Measurements from ENCODE around the gene PLCL2.

DNA sequence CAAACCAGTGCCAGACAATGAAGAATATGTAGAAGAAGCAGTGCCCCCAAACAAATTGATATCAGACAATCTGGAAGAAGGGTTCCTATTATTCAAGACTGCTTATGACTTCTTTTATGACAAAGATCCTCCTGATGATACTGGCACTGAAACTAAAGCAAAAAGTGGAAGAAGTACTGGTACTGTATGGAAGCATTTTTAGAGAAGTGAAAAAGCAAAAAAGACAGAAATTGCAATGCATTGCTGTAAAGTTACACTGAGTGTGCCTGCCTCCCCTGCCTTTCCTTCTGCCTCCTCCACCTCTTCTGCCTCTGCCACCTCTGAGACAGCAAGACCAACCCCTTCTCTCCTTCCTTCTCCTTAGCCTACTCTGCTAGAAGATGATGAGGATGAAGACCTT is 167.6 kb downstream of the PLCL2 start:
- TF ChIP-seq, protein P1, sequence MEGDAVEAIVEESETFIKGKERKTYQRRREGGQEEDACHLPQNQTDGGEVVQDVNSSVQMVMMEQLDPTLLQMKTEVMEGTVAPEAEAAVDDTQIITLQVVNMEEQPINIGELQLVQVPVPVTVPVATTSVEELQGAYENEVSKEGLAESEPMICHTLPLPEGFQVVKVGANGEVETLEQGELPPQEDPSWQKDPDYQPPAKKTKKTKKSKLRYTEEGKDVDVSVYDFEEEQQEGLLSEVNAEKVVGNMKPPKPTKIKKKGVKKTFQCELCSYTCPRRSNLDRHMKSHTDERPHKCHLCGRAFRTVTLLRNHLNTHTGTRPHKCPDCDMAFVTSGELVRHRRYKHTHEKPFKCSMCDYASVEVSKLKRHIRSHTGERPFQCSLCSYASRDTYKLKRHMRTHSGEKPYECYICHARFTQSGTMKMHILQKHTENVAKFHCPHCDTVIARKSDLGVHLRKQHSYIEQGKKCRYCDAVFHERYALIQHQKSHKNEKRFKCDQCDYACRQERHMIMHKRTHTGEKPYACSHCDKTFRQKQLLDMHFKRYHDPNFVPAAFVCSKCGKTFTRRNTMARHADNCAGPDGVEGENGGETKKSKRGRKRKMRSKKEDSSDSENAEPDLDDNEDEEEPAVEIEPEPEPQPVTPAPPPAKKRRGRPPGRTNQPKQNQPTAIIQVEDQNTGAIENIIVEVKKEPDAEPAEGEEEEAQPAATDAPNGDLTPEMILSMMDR (IDR thresholded peaks at IDR 0.05): no peak
- TF ChIP-seq POLR2A (IDR thresholded peaks at IDR 0.05): no peak

Measured in prostate gland (tissue), 2 donors.